ENCODE results near the gene CYP2D6. TPM values are rescaled to one million over a fixed set of nuclear protein-coding genes. Genes with fewer than 3 reads are reported as not detected.

Gene CYP2D6
- total and polyA plus RNA-seq, 10 of the 15 experiments (the other 5 are each of a cell fraction or from before 2014, with no cell fraction given): 0.08 to 1.4 (median 0.39) TPM

DNA sequence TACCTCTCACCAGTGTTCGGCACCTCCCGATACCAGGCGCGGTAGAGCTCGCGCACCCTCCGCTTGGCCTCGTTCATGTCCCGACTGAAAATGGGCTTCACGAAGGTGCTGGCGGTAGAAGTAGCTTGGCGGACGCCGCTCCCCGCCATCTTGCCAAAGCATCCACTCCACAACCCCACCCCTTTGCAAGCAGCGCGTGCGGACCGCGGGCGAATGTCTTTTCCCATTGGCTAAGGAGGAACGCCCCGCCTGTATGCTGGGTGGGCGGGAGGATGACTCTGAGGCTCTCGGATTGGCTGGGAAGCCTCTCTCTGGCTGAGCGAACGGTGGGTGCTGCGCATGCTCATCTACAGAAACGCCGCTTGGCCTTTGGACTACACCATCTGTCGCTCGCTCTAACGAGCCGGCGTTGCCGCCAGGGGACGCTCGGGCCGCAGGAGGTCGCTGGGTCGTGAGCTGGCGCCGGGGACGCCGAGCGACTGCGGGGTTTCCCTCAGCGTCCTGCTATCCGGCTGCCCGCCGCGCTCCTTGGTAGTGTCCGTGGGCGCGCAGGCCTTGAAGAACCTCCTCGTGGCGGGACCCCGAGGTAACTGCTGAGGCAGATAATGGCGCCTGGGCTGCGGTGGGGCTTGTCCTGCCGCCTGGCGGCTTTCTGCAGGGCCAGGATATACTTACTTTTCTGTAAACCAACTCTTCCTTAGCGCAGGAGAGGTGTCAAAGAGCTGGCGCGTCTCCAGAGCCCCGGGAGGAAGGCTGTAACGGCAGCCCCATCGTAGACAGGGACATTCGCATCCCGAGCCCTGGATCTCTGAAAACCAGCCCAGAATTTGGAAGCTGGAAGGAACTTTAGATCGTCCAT lies 39.8 kb downstream of the CYP2D6 start, which contains the start of gene NDUFA6 (continued):
- TF ChIP-seq, protein P1, sequence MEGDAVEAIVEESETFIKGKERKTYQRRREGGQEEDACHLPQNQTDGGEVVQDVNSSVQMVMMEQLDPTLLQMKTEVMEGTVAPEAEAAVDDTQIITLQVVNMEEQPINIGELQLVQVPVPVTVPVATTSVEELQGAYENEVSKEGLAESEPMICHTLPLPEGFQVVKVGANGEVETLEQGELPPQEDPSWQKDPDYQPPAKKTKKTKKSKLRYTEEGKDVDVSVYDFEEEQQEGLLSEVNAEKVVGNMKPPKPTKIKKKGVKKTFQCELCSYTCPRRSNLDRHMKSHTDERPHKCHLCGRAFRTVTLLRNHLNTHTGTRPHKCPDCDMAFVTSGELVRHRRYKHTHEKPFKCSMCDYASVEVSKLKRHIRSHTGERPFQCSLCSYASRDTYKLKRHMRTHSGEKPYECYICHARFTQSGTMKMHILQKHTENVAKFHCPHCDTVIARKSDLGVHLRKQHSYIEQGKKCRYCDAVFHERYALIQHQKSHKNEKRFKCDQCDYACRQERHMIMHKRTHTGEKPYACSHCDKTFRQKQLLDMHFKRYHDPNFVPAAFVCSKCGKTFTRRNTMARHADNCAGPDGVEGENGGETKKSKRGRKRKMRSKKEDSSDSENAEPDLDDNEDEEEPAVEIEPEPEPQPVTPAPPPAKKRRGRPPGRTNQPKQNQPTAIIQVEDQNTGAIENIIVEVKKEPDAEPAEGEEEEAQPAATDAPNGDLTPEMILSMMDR (IDR thresholded peaks at IDR 0.05 in 2 of 3, conservative IDR thresholded peaks at IDR 0.05 in 1 of 3; ENCODE audit: control insufficient read depth in 2 of 3, extremely low read depth in 1 of 3, insufficient read depth in 1 of 3, low read depth in 3 of 3, low read length in 3 of 3): peak; percentile 95 to 99 (median 96); a peak in 5 of 6 replicates
- TF ChIP-seq IKZF2 (IDR thresholded peaks at IDR 0.05): peak in 1 of 2 experiments; percentile 61; a peak in 2 of 4 replicates
- TF ChIP-seq, protein P2, sequence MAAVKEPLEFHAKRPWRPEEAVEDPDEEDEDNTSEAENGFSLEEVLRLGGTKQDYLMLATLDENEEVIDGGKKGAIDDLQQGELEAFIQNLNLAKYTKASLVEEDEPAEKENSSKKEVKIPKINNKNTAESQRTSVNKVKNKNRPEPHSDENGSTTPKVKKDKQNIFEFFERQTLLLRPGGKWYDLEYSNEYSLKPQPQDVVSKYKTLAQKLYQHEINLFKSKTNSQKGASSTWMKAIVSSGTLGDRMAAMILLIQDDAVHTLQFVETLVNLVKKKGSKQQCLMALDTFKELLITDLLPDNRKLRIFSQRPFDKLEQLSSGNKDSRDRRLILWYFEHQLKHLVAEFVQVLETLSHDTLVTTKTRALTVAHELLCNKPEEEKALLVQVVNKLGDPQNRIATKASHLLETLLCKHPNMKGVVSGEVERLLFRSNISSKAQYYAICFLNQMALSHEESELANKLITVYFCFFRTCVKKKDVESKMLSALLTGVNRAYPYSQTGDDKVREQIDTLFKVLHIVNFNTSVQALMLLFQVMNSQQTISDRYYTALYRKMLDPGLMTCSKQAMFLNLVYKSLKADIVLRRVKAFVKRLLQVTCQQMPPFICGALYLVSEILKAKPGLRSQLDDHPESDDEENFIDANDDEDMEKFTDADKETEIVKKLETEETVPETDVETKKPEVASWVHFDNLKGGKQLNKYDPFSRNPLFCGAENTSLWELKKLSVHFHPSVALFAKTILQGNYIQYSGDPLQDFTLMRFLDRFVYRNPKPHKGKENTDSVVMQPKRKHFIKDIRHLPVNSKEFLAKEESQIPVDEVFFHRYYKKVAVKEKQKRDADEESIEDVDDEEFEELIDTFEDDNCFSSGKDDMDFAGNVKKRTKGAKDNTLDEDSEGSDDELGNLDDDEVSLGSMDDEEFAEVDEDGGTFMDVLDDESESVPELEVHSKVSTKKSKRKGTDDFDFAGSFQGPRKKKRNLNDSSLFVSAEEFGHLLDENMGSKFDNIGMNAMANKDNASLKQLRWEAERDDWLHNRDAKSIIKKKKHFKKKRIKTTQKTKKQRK (IDR thresholded peaks at IDR 0.05; ENCODE audit: low read depth, low read length): no peak
- no peak for TF ChIP-seq CBX5 (IDR thresholded peaks at IDR 0.05; ENCODE audit: low read depth)
- TF ChIP-seq MEF2B (IDR thresholded peaks at IDR 0.05; ENCODE audit: partially characterized antibody, poor library complexity, severe bottlenecking): peak; percentile 24
- TF ChIP-seq EED (IDR thresholded peaks at IDR 0.05; ENCODE audit: low read depth): no peak
- TF ChIP-seq BHLHE40 (IDR thresholded peaks at IDR 0.05; ENCODE audit: borderline replicate concordance in 1 of 2, low read depth in 2 of 2, low read length in 1 of 2): peak; percentile 92 to 96
- peak; percentile 85 for TF ChIP-seq MXI1 (IDR thresholded peaks at IDR 0.05; ENCODE audit: low read depth, low read length)
- TF ChIP-seq CREB1 (IDR thresholded peaks at IDR 0.05; ENCODE audit: low read depth): peak; percentile 71
- peak; percentile 54 for TF ChIP-seq HDAC6 (IDR thresholded peaks at IDR 0.05; ENCODE audit: unreplicated experiment)
- TF ChIP-seq, protein P3, sequence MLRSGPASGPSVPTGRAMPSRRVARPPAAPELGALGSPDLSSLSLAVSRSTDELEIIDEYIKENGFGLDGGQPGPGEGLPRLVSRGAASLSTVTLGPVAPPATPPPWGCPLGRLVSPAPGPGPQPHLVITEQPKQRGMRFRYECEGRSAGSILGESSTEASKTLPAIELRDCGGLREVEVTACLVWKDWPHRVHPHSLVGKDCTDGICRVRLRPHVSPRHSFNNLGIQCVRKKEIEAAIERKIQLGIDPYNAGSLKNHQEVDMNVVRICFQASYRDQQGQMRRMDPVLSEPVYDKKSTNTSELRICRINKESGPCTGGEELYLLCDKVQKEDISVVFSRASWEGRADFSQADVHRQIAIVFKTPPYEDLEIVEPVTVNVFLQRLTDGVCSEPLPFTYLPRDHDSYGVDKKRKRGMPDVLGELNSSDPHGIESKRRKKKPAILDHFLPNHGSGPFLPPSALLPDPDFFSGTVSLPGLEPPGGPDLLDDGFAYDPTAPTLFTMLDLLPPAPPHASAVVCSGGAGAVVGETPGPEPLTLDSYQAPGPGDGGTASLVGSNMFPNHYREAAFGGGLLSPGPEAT (IDR thresholded peaks at IDR 0.05; ENCODE audit: low read depth): peak; percentile 49
- no peak; the same call in none of the 2 replicates for TF ChIP-seq PML (IDR thresholded peaks at IDR 0.05; ENCODE audit: low read length)
- TF ChIP-seq ETV6 (conservative IDR thresholded peaks at IDR 0.05 in 1 of 2, IDR thresholded peaks at IDR 0.05 in 1 of 2; ENCODE audit: borderline replicate concordance in 1 of 2, low read depth in 1 of 2): no peak
- peak; percentile 73; the same call in 1 of the 2 replicates for TF ChIP-seq NFYB (IDR thresholded peaks at IDR 0.05; ENCODE audit: insufficient read depth, low read depth, low read length)
- TF ChIP-seq BCL11A (IDR thresholded peaks at IDR 0.05; ENCODE audit: low read depth, low read length): no peak
- TF ChIP-seq MEF2A (IDR thresholded peaks at IDR 0.05; ENCODE audit: insufficient read depth, low read depth, low read length): 0 out of 2 replicates have a peak, but pooled peaks have one; percentile 3
- peak; percentile 91 for TF ChIP-seq SP1 (IDR thresholded peaks at IDR 0.05; ENCODE audit: low read depth, low read length)
- no peak for TF ChIP-seq JUNB (IDR thresholded peaks at IDR 0.05)
- TF ChIP-seq, protein P4, sequence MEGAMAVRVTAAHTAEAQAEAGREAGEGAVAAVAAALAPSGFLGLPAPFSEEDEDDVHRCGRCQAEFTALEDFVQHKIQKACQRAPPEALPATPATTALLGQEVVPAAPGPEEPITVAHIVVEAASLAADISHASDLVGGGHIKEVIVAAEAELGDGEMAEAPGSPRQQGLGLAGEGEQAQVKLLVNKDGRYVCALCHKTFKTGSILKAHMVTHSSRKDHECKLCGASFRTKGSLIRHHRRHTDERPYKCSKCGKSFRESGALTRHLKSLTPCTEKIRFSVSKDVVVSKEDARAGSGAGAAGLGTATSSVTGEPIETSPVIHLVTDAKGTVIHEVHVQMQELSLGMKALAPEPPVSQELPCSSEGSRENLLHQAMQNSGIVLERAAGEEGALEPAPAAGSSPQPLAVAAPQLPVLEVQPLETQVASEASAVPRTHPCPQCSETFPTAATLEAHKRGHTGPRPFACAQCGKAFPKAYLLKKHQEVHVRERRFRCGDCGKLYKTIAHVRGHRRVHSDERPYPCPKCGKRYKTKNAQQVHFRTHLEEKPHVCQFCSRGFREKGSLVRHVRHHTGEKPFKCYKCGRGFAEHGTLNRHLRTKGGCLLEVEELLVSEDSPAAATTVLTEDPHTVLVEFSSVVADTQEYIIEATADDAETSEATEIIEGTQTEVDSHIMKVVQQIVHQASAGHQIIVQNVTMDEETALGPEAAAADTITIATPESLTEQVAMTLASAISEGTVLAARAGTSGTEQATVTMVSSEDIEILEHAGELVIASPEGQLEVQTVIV (IDR thresholded peaks at IDR 0.05; ENCODE audit: borderline replicate concordance, partially characterized antibody): no peak

All from GM12878 (cell line).